ENCODE measurements around the gene WDFY4.
A peak's percentile ranks its signal among the peaks of the same experiment; 100 is the strongest.

The WDFY4 gene

DNA sequence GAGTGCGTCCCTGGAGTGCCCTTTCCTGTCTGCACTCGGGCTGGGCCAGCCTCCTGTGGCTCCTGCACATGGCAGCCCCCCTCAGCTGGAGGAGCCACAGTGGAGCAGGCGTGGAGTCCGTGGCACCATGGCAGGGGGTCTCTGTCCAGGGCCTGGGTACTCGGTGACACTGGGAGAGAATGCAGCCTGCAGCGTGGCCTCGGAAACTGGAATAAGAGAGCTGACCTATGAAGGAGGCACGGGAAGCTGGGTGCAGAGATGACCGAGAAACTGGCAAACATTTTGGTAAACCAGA is 25.8 kb upstream of the WDFY4 start:
- Mint-ChIP-seq H3K9me3 (no peaks in the 10 kb centered on the region), H3K36me3 (ENCODE audit: low read depth) (no peaks in the 10 kb centered on the region), H3K27me3 (peaks cover 36% of the 10 kb centered on the region), H3K4me1 (ENCODE audit: low read depth) (peaks cover 60% of the 10 kb centered on the region), H3K27ac (no peak overlapping the region), H3K4me3 (no peak overlapping the region)
- intact Hi-C loops (cut with micrococcal nuclease): loop anchor here (5.0 to 10.0 kb wide), 4 partner anchors 214 to 503 kb away; no protein-coding TSS in a partner anchor

DNA sequence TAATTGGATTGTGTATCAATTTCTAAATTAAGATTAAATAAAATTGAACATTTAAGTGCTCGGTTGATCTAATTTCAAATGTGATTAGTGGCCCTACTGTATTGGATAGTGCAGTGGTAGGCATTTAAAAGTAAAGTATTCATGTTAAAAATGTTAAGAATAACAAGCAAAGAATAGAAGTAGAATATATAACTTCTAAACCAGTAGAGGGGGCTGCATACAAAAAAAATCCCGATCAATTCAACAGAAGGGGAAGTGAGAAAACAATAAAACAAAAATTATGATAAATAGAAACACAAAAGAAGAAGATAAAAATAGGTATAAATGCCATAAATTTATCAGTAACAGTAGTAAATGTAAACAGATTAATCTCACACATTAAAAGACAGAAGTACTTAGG is 24.9 kb upstream of the WDFY4 start:
- H3K9me3 Mint-ChIP-seq: peaks cover 2% of the 10 kb centered on the region
- H3K4me3 Mint-ChIP-seq: no peak overlapping the region
- no peaks in the 10 kb centered on the region for H3K36me3 Mint-ChIP-seq (ENCODE audit: low read depth)
- peaks cover 33% of the 10 kb centered on the region for H3K27me3 Mint-ChIP-seq
- H3K4me1 Mint-ChIP-seq (ENCODE audit: low read depth): peaks cover 54% of the 10 kb centered on the region
- no peak overlapping the region for H3K27ac Mint-ChIP-seq
- intact Hi-C loops (cut with micrococcal nuclease): loop anchor here (5.0 to 10.0 kb wide), 5 partner anchors 135 to 503 kb away; no protein-coding TSS in a partner anchor

DNA sequence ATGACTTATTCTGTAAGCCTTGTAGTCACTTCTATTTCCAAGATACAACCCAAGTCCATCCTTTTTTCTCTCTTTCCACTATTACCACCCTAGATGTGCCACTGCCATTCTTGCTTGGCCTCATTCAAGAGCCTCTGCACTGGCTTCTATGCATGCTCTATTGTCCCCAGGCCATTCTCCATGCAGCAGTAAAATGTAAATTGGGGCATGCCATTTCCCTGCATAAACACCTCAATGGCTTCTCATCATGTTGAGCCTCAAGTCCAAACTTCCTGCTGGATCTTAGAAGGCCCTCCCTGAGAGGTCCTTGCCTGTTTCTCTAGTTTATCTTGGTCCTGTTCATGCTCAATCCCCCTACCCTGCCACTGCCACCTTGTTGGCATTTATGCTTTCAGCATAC is 23.2 kb upstream of the WDFY4 start:
- Mint-ChIP-seq H3K9me3 (peaks cover 9% of the 10 kb centered on the region), H3K27me3 (peaks cover 29% of the 10 kb centered on the region), H3K4me1 (ENCODE audit: low read depth) (peaks cover 52% of the 10 kb centered on the region), H3K4me3 (no peak overlapping the region), H3K36me3 (ENCODE audit: low read depth) (no peaks in the 10 kb centered on the region), H3K27ac (peak overlapping the region; percentile 22)
- intact Hi-C loops (cut with micrococcal nuclease): loop anchor here (10.0 kb wide), 1 partner anchor 133 kb away; no protein-coding TSS in a partner anchor

GRCh38 chr10:48667960-48668590 is 16.6 kb upstream of the WDFY4 start:
- Mint-ChIP-seq H3K4me3 (no peak overlapping the region), H3K27me3 (peaks cover 3% of the 10 kb centered on the region), H3K9me3 (peaks cover 9% of the 10 kb centered on the region), H3K36me3 (ENCODE audit: low read depth) (no peaks in the 10 kb centered on the region), H3K27ac (peak overlapping the region; percentile 80), H3K4me1 (ENCODE audit: low read depth) (peaks cover 33% of the 10 kb centered on the region)
- intact Hi-C loops (cut with micrococcal nuclease): loop anchor here (10.0 kb wide), 1 partner anchor 127 kb away; no protein-coding TSS in a partner anchor

DNA sequence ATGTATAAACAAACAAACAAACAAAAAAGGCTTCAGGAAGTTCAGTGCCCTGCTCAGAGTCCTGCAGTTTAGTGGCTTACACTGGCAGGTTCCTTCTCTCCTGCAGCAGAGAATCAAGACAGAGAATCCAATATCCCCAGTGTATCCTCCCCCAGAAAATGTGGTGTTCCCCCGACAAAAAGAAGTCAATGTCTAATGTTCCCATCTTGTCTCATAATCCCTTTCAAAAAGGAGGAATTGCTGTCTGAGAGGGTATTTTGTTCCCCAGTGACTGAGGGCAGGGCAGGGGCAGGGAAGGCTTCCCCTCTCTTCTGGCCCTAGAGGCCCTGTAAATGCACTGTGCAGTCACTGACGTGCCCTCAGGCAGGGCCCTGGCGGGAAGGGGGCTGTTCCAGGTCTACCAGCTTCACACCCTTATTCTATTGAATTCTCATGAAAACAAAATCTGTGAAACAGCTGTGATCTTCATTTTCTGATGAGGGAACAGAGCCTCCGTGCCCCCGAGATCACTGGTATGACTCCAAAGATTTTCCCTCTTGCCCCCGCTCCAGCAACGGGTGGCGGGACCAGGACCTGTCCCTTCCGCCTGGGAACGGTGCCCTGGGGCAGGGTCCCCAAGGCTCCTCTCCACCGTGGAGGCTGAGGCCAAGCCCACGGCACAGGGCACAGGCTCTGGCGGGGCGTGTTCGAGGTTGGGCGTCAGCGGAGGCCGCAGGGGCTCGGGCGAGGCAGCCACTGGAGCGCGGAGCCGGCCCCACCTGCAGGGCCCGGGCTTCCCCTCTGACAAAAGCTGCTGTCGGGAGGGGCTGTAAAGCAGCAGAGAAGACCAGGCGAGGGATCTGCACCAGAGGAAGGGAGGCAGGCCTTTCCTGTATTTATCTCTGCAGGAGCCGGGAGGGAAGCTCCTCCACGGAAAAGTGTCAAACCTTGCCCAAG is 13.4 kb upstream of the WDFY4 start:
- H3K9me3 Mint-ChIP-seq: no peaks in the 10 kb centered on the region
- H3K4me1 Mint-ChIP-seq (ENCODE audit: low read depth): peaks cover 21% of the 10 kb centered on the region
- intact Hi-C loops (cut with micrococcal nuclease): no loop called here
- H3K27me3 Mint-ChIP-seq: no peaks in the 10 kb centered on the region
- H3K36me3 Mint-ChIP-seq (ENCODE audit: low read depth): no peaks in the 10 kb centered on the region
- no peak overlapping the region for H3K4me3 Mint-ChIP-seq
- peak overlapping the region; percentile 21 for H3K27ac Mint-ChIP-seq

- peak overlapping the region; percentile 21 for H3K27ac Mint-ChIP-seq
- H3K27me3 Mint-ChIP-seq: no peaks in the 10 kb centered on the region
- intact Hi-C loops (cut with micrococcal nuclease): no loop called here
- no peaks in the 10 kb centered on the region for H3K9me3 Mint-ChIP-seq
- peaks cover 21% of the 10 kb centered on the region for H3K4me1 Mint-ChIP-seq (ENCODE audit: low read depth)
- H3K36me3 Mint-ChIP-seq (ENCODE audit: low read depth): no peaks in the 10 kb centered on the region
- H3K4me3 Mint-ChIP-seq: no peak overlapping the region
These were observed 12.6 kb upstream of the WDFY4 start for GRCh38 chr10:48671914-48672595.

DNA sequence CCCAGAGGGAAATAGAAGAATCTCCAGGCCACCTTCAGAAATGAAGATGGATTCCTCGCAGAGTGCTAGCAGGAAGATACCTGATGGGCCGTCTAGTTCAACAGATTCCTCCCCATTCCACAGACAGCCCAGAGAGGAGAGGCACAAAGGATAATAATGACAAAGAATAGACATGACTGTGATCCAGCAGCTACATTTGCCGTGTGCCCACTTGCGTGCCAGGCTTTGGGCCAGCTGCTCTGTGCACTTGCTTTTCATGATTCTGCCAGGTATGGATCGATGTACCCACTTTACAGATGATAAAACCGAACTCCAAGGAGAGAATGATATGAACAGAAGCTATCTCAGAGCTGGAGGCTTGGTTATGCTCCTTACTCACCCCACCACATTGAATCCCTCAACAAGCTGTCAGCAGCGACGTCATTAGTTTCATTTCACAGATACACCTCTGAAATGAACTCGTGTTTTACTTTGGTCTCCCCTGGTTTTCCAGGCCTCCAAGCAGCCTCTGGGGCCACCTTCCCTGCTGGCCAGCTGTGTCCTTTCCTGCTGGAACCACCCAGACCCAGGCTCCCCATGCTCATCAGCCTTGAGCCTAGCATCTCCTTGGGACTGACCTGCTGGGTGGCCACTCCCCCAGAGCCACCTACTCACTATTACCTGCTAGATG is 11.9 kb upstream of the WDFY4 start:
- intact Hi-C loops (cut with micrococcal nuclease): no loop called here
- peaks cover 4% of the 10 kb centered on the region for H3K9me3 Mint-ChIP-seq
- H3K4me3 Mint-ChIP-seq: no peak overlapping the region
- no peak overlapping the region for H3K27ac Mint-ChIP-seq
- H3K4me1 Mint-ChIP-seq (ENCODE audit: low read depth): peaks cover 22% of the 10 kb centered on the region
- no peaks in the 10 kb centered on the region for H3K27me3 Mint-ChIP-seq
- no peaks in the 10 kb centered on the region for H3K36me3 Mint-ChIP-seq (ENCODE audit: low read depth)

GRCh38 chr10:48677625-48678024 is 7.0 kb upstream of the WDFY4 start:
- Mint-ChIP-seq H3K4me1 (ENCODE audit: low read depth) (peaks cover 12% of the 10 kb centered on the region), H3K36me3 (ENCODE audit: low read depth) (no peaks in the 10 kb centered on the region), H3K9me3 (peaks cover 9% of the 10 kb centered on the region), H3K27ac (no peak overlapping the region), H3K4me3 (no peak overlapping the region), H3K27me3 (no peaks in the 10 kb centered on the region)
- intact Hi-C loops (cut with micrococcal nuclease): no loop called here

DNA sequence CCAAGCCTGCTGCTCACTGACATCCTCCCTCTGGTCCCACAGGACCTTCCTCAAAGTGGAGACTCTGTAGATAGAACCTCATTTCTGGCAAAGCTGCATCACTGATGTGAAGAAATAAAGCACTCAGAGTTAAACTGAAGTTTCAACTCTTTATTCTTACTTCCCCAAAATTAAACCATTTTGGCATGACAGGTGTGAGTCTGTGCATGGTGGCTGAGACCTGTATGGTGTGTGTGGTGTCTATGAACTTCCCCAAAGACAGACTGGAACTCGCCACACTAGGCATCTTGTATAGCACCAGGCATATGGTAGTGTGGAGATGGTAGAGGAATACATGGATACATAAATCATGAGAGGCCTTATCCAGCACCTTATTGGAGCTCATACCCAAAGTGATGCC is 6.6 kb upstream of the WDFY4 start:
- no peak overlapping the region for H3K4me3 Mint-ChIP-seq
- no peaks in the 10 kb centered on the region for H3K27me3 Mint-ChIP-seq
- no peaks in the 10 kb centered on the region for H3K36me3 Mint-ChIP-seq (ENCODE audit: low read depth)
- intact Hi-C loops (cut with micrococcal nuclease): no loop called here
- peaks cover 12% of the 10 kb centered on the region for H3K4me1 Mint-ChIP-seq (ENCODE audit: low read depth)
- H3K9me3 Mint-ChIP-seq: peaks cover 9% of the 10 kb centered on the region
- H3K27ac Mint-ChIP-seq: no peak overlapping the region

GRCh38 chr10:48681740-48682139 is 2.9 kb upstream of the WDFY4 start:
- peaks cover 38% of the 10 kb centered on the region for H3K4me1 Mint-ChIP-seq (ENCODE audit: low read depth)

DNA sequence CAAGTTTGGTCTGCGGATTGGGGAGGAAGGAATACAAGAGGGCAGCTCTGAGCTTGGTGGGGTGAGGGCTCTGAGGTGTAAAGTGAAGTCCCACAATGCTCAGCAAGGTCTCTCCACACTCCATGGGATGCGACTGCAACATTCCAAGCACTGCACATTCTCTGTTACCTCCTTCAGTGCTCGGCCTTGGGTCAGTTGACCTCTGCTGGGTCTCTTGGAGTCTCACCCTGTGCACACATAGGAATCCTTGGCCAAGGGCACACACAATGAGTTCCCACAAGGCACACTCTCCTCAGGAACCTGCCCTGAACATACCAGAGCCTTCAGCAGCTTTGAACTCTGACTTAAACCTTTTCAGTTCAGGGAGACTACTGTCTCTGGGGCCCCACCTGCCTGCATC is 2.4 kb upstream of the WDFY4 start:
- no peak overlapping the region for H3K4me3 Mint-ChIP-seq
- intact Hi-C loops (cut with micrococcal nuclease): no loop called here
- peaks cover 38% of the 10 kb centered on the region for H3K4me1 Mint-ChIP-seq (ENCODE audit: low read depth)
- H3K36me3 Mint-ChIP-seq (ENCODE audit: low read depth): peaks cover 18% of the 10 kb centered on the region
- H3K9me3 Mint-ChIP-seq: peaks cover 9% of the 10 kb centered on the region
- H3K27ac Mint-ChIP-seq: peak overlapping the region; percentile 28
- H3K27me3 Mint-ChIP-seq: no peaks in the 10 kb centered on the region

More at GRCh38 chr10:48681740-48682139, 2.9 kb upstream of the WDFY4 start:
- Mint-ChIP-seq H3K4me3 (no peak overlapping the region), H3K36me3 (ENCODE audit: low read depth) (peaks cover 18% of the 10 kb centered on the region), H3K27me3 (no peaks in the 10 kb centered on the region), H3K9me3 (peaks cover 9% of the 10 kb centered on the region), H3K27ac (peak overlapping the region; percentile 28)
- intact Hi-C loops (cut with micrococcal nuclease): no loop called here

DNA sequence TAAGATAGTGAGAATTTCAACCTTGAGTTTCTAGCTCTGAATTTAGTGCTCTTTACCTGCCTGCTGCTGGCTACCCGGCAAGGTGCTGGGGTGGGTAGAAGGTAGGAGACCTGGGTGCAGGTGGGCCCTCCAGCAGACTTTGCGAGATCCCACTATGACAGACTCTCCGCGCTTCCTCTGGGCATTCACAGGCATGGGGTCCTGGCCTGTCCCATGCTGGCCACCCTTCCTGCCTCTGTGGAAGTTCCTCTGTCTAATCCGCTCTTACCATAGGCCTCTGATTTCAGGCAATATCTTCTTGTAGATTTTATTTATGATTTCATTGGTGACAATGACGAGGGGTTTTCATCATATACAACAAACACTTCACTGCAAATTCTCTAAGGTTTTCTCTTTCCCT is 1.2 kb upstream of the WDFY4 start:
- no peaks in the 10 kb centered on the region for H3K9me3 Mint-ChIP-seq
- peak overlapping the region; percentile 98 for H3K27ac Mint-ChIP-seq
- intact Hi-C loops (cut with micrococcal nuclease): no loop called here
- no peak overlapping the region for H3K4me3 Mint-ChIP-seq
- H3K27me3 Mint-ChIP-seq: no peaks in the 10 kb centered on the region
- H3K36me3 Mint-ChIP-seq (ENCODE audit: low read depth): peaks cover 26% of the 10 kb centered on the region
- H3K4me1 Mint-ChIP-seq (ENCODE audit: low read depth): peaks cover 34% of the 10 kb centered on the region

- Mint-ChIP-seq H3K9me3 (no peaks in the 10 kb centered on the region), H3K27ac (peak overlapping the region; percentile 98), H3K27me3 (no peaks in the 10 kb centered on the region), H3K36me3 (ENCODE audit: low read depth) (peaks cover 31% of the 10 kb centered on the region), H3K4me1 (ENCODE audit: low read depth) (peaks cover 38% of the 10 kb centered on the region), H3K4me3 (peak overlapping the region; percentile 84)
- intact Hi-C loops (cut with micrococcal nuclease): no loop called here
These were observed 805 bp upstream of the WDFY4 start for GRCh38 chr10:48683868-48684267.
